ENCODE results near the gene C1orf232.

GRCh38 chr1:26188477-26188876 is 19.7 kb upstream of the C1orf232 start:
- no peak for TF ChIP-seq EZH2 (IDR thresholded peaks at IDR 0.05; ENCODE audit: low read depth, low read length, severe bottlenecking)
- no peak for TF ChIP-seq KDM5A (IDR thresholded peaks at IDR 0.05; ENCODE audit: low read length)

All from H1 (cell line).